A549 (cell line): ENCODE measurements around the gene BAIAP2L1. TPM values are rescaled to one million over a fixed set of nuclear protein-coding genes. Genes with fewer than 3 reads are reported as not detected.
"Not testable (repeated sequence)": the region's sequence is repeated elsewhere in the genome, so short reads cannot be mapped to it uniquely, and the experiment has no call there.

Source experiments
- ATAC-seq, 2 experiments: fragments of 200-7000 bp in 1 of 2; fragments of >200 bp in 1 of 2; cut with Nextera tagmentation in 1 of 2; cut with Tn5 transposase in 1 of 2; 3 replicates each; pipeline versions ENCODE4 v1.8.0 to v1.9.1; 2018 to 2020; ENCODE audit warnings: mild to moderate bottlenecking in 1 of 2, moderate library complexity in 1 of 2
- CTCF ChIA-PET: fragments of 300-600 bp; sonication (Branson Sonifier 250); formaldehyde crosslinking; extraction: SDS; loops from one replicate; lab custom pipeline; 2021; ENCODE audit warnings: antibody characterized with exemption, inconsistent platforms; lab: Yijun Ruan, JAX
- POLR2A ChIA-PET: fragments of 350-600 bp; formaldehyde crosslinking; extraction: SDS; loops from one replicate; lab custom pipeline; 2021; ENCODE audit warnings: antibody characterized with exemption, inconsistent platforms; lab: Yijun Ruan, JAX
- DNase-seq, 2 experiments: peaks; one replicate each; pipeline versions ENCODE4 v3.0.0 to v3.0.0-alpha.2; 2011 to 2016; ENCODE audit warnings: low read depth in 1 of 2, low spot score in 1 of 2
- FAIRE-seq: peaks from 2 replicates; lab custom pipeline; 2011; peaks lifted over from hg19 to GRCh38; lab: Jason Lieb, UNC
- H3K27ac ChIP-seq, 2 experiments: fragments of >200 bp; sonication (Bioruptor Twin); formaldehyde crosslinking; 3 replicates each; pipeline ENCODE4 v1.5.1; 2016 to 2017
- H3K4me1 ChIP-seq: fragments of >200 bp; sonication (Bioruptor Twin); formaldehyde crosslinking; 3 replicates; pipeline ENCODE4 v1.6.1; 2016
- H3K4me2 ChIP-seq: fragments of >200 bp; sonication (Bioruptor Twin); formaldehyde crosslinking; 3 replicates; pipeline ENCODE4 v1.6.1; 2016
- H3K4me3 ChIP-seq: fragments of >200 bp; sonication (Bioruptor Twin); formaldehyde crosslinking; 3 replicates; pipeline ENCODE4 v1.5.1; 2016
- H3K9me3 ChIP-seq: fragments of >200 bp; sonication (Bioruptor Twin); formaldehyde crosslinking; 3 replicates; pipeline ENCODE4 v1.6.1; 2016
- CBX8 ChIP-seq: fragments of 200-600 bp; sonication (generic); IDR thresholded peaks from 2 replicates; pipeline ENCODE4 v1.6.1; 2016
- CTCF ChIP-seq: fragments of >200 bp; sonication (Bioruptor Twin); formaldehyde crosslinking; IDR thresholded peaks from 3 replicates; pipeline ENCODE4 v1.5.1; 2016
- EP300 ChIP-seq, 2 experiments: fragments of >200 bp; sonication (Bioruptor Twin); formaldehyde crosslinking; IDR thresholded peaks; 2 replicates in 1 of 2; 3 replicates in 1 of 2; pipeline ENCODE4 v1.6.1; 2016 to 2017
- FOSB ChIP-seq: fragments of 250-450 bp; sonication (Bioruptor Pico); IDR thresholded peaks from 2 replicates; pipeline ENCODE4 v1.5.0; 2020; ENCODE audit warnings: mild to moderate bottlenecking, moderate library complexity
- GATA3 ChIP-seq: IDR thresholded peaks from 2 replicates; pipeline ENCODE4 v1.6.1; 2012; ENCODE audit warnings: borderline replicate concordance
- HOXB13 ChIP-seq: fragments of 250-450 bp; sonication (Bioruptor Pico); IDR thresholded peaks from 2 replicates; pipeline ENCODE4 v1.5.0; 2020; ENCODE audit warnings: low read depth, mild to moderate bottlenecking, moderate library complexity
- KDM5A ChIP-seq: fragments of 200-600 bp; sonication (generic); IDR thresholded peaks from 2 replicates; pipeline ENCODE4 v1.6.1; 2016; ENCODE audit warnings: antibody characterized with exemption, mild to moderate bottlenecking
- MYC ChIP-seq: IDR thresholded peaks from 2 replicates; pipeline ENCODE4 v1.6.1; 2012; ENCODE audit warnings: mild to moderate bottlenecking, inconsistent platforms, low read length, improper control_type of control experiment, borderline replicate concordance
- NPAS2 ChIP-seq: fragments of 250-450 bp; sonication (Bioruptor Pico); IDR thresholded peaks from 2 replicates; pipeline ENCODE4 v1.8.0; 2022; ENCODE audit warnings: mild to moderate bottlenecking, moderate library complexity, borderline replicate concordance
- NR3C1 ChIP-seq: fragments of >200 bp; sonication (Bioruptor Twin); formaldehyde crosslinking; IDR thresholded peaks from 3 replicates; pipeline ENCODE4 v1.6.1; 2017
- PBX3 ChIP-seq: IDR thresholded peaks from 2 replicates; pipeline ENCODE4 v1.6.1; 2012
- POLR2AphosphoS2 ChIP-seq: conservative IDR thresholded peaks from 2 replicates; pipeline ENCODE4 v1.6.1; 2012; ENCODE audit warnings: low read length, improper control_type of control experiment, inconsistent platforms
- RFX5 ChIP-seq: fragments of 450-650 bp; IDR thresholded peaks from 2 replicates; pipeline ENCODE4 v1.7.1; 2014; ENCODE audit warnings: antibody characterized with exemption, mild to moderate bottlenecking, moderate library complexity
- RNF2 ChIP-seq: fragments of 200-600 bp; sonication (generic); IDR thresholded peaks from 2 replicates; pipeline ENCODE4 v1.6.1; 2016; ENCODE audit warnings: low read depth, mild to moderate bottlenecking, antibody characterized with exemption, moderate library complexity, borderline replicate concordance
- SMC3 ChIP-seq: fragments of >200 bp; sonication (Bioruptor Twin); formaldehyde crosslinking; IDR thresholded peaks from 3 replicates; pipeline ENCODE4 v1.6.1; 2018; ENCODE audit warnings: inconsistent platforms
- TFCP2L1 ChIP-seq: fragments of 250-450 bp; sonication (Bioruptor Pico); IDR thresholded peaks from 2 replicates; pipeline ENCODE4 v1.5.0; 2021; ENCODE audit warnings: mild to moderate bottlenecking
- TP53 ChIP-seq: fragments of 250-450 bp; sonication (Bioruptor Pico); IDR thresholded peaks from 2 replicates; pipeline ENCODE4 v1.5.0; 2021; ENCODE audit warnings: mild to moderate bottlenecking, moderate library complexity
- ZC3H11A ChIP-seq: fragments of 450-650 bp; IDR thresholded peaks from 2 replicates; pipeline ENCODE4 v1.6.1; 2014; ENCODE audit warnings: antibody characterized with exemption, mild to moderate bottlenecking
- ZNF302 ChIP-seq: fragments of 250-450 bp; sonication (Bioruptor Pico); IDR thresholded peaks from 2 replicates; pipeline ENCODE4 v1.9.0; 2021; ENCODE audit warnings: inconsistent platforms, mild to moderate bottlenecking, moderate library complexity
- ZSCAN20 ChIP-seq: fragments of 250-450 bp; sonication (Bioruptor Pico); IDR thresholded peaks from 2 replicates; pipeline ENCODE4 v1.8.0; 2022; ENCODE audit warnings: mild to moderate bottlenecking, moderate library complexity
- WGBS: methylation state at CpG from one replicate; pipeline ENCODE4 v1.1.6; 2017; ENCODE audit errors: missing lambda C conversion rate; 5-methylcytosine and 5-hydroxymethylcytosine counted together
- polyA plus RNA-seq, 4 experiments: library from polyadenylated mRNA; depleted of rRNA in 3 of 4; stranded (reverse); fragments of >200 nt; fragmentation: RNase III in 1 of 4; extraction: RNeasy Plus Mini Kit Qiagen cat#74134 plus additional on column Dnase treatment in 1 of 4; gene quantifications; 2 replicates in 3 of 4; 3 replicates in 1 of 4; pipeline ENCODE4 v1.2.3, GENCODE V29; 2011 to 2017

Gene BAIAP2L1
- polyA plus RNA-seq, 2 of the 4 experiments (the other 2 are of a cell fraction) = 39.4 to 89.3 TPM

GRCh38 chr7:98319176-98319575 is 81.7 kb downstream of the BAIAP2L1 start:
- 96% methylated on average over 9 of the region's 9 CpGs for WGBS
- Histone ChIP-seq H3K27ac (no peak overlapping the region), H3K9me3 (no peaks in the 10 kb centered on the region), H3K4me3 (no peak overlapping the region), H3K4me1 (no peaks in the 10 kb centered on the region)
- POLR2A ChIA-PET = no interaction called here
- FAIRE-seq = no peak
- no peak for TF ChIP-seq EP300 (IDR thresholded peaks at IDR 0.05)
- TF ChIP-seq NR3C1 = no peak
- no peak for TF ChIP-seq GATA3
- no peak for TF ChIP-seq TFCP2L1
- no peak for TF ChIP-seq FOSB (CRISPR knock-in tag)
- TF ChIP-seq, all 56 proteins: peak for 0
- CTCF ChIA-PET = interaction anchor here (0.8 to 1.6 kb wide), 2 partner anchors 11 to 23 kb away, joined by 3 to 4 read pairs; no protein-coding TSS in a partner anchor
- no peak for DNase-seq
- peak; percentile 10 to 27; a peak in 1 of 6 replicates for ATAC-seq
- no peak overlapping the region for H3K4me2 ChIP-seq

- Histone ChIP-seq H3K4me1 (no peaks in the 10 kb centered on the region), H3K4me3 (no peak overlapping the region), H3K27ac (no peak overlapping the region), H3K4me2 (no peak overlapping the region), H3K9me3 (no peaks in the 10 kb centered on the region)
- ChIA-PET CTCF (interaction anchor here (0.5 to 1.7 kb wide), 4 partner anchors 9 to 92 kb away, joined by 3 to 6 read pairs (median 4); partner anchors contain the start of gene BAIAP2L1), POLR2A (no interaction called here)
- WGBS = 98% methylated on average over 14 of the region's 14 CpGs
- no peak for TF ChIP-seq PBX3
- FAIRE-seq = no peak
- no peak for ATAC-seq
- no peak for DNase-seq
Measured at GRCh38 chr7:98317366-98318040, 83.4 kb downstream of the BAIAP2L1 start.

- H3K4me3 ChIP-seq, ATAC-seq, H3K4me1 ChIP-seq, DNase-seq, H3K27ac ChIP-seq, POLR2A ChIA-PET, H3K4me2 ChIP-seq, FAIRE-seq, H3K9me3 ChIP-seq: not testable (repeated sequence)
- 94% methylated on average over 4 of the region's 4 CpGs for WGBS
- CTCF ChIA-PET = interaction anchor here (0.8 to 1.7 kb wide), 5 partner anchors 11 to 85 kb away, joined by 3 to 6 read pairs (median 3); partner anchors contain the start of gene BAIAP2L1
Measured at GRCh38 chr7:98315994-98316527, 84.8 kb downstream of the BAIAP2L1 start.

- DNase-seq = no peak
- POLR2A ChIA-PET = no interaction called here
- CTCF ChIA-PET = interaction anchor here (0.9 to 1.3 kb wide), 3 partner anchors 21 to 86 kb away, joined by 3 to 9 read pairs (median 3); partner anchors contain the start of gene BAIAP2L1
- H3K4me2 ChIP-seq = no peak overlapping the region
- FAIRE-seq = no peak
- no peak for ATAC-seq
- 77% methylated on average over 13 of the region's 13 CpGs for whole genome bisulfite sequencing
- H3K27ac ChIP-seq = no peak overlapping the region
- no peaks in the 10 kb centered on the region for H3K9me3 ChIP-seq
- H3K4me3 ChIP-seq = no peak overlapping the region
- no peaks in the 10 kb centered on the region for H3K4me1 ChIP-seq
- TF ChIP-seq KDM5A = no peak
- TF ChIP-seq NPAS2 (CRISPR knock-in tag) = no peak
- TF ChIP-seq CTCF = no peak
- no peak for TF ChIP-seq CBX8
Measured at GRCh38 chr7:98315318-98315993, 85.4 kb downstream of the BAIAP2L1 start.

- no peaks in the 10 kb centered on the region for H3K4me1 ChIP-seq
- H3K9me3 ChIP-seq = no peaks in the 10 kb centered on the region
- no peak overlapping the region for H3K4me2 ChIP-seq
- DNase-seq (no peak), ATAC-seq (no peak), FAIRE-seq (no peak)
- 93% methylated on average over 10 of the region's 11 CpGs for WGBS
- H3K4me3 ChIP-seq = no peak overlapping the region
- peak overlapping the region in 1 of 2 experiments; percentile 22; a peak in 1 of 6 replicates for H3K27ac ChIP-seq
- ChIA-PET CTCF (interaction anchor here (0.8 to 1.6 kb wide), 8 partner anchors 12 to 528 kb away, joined by 3 to 9 read pairs (median 3); partner anchors contain the start of gene BAIAP2L1), POLR2A (no interaction called here)
- TF ChIP-seq TP53 (CRISPR knock-in tag) (no peak), CTCF (no peak), ZSCAN20 (CRISPR knock-in tag) (no peak), ZNF302 (CRISPR knock-in tag) (no peak), RNF2 (no peak), RFX5 (no peak), POLR2AphosphoS2 (no peak), ZC3H11A (no peak), HOXB13 (no peak), SMC3 (no peak), MYC (no peak), CBX8 (no peak)
Measured at GRCh38 chr7:98314469-98314868, 86.4 kb downstream of the BAIAP2L1 start.
